ENCODE measurements around the gene DNAJB8.

- TF ChIP-seq CTCF (IDR thresholded peaks at IDR 0.05; ENCODE audit: insufficient read depth, low read depth, low read length) (peak; percentile 26), EZH2 (IDR thresholded peaks at IDR 0.05; ENCODE audit: insufficient read depth, low read length) (peak; percentile 92)
Measured at GRCh38 chr3:128497305-128498126, 30.8 kb upstream of the DNAJB8 start.
